ENCODE data around the gene RUNX3.

DNA sequence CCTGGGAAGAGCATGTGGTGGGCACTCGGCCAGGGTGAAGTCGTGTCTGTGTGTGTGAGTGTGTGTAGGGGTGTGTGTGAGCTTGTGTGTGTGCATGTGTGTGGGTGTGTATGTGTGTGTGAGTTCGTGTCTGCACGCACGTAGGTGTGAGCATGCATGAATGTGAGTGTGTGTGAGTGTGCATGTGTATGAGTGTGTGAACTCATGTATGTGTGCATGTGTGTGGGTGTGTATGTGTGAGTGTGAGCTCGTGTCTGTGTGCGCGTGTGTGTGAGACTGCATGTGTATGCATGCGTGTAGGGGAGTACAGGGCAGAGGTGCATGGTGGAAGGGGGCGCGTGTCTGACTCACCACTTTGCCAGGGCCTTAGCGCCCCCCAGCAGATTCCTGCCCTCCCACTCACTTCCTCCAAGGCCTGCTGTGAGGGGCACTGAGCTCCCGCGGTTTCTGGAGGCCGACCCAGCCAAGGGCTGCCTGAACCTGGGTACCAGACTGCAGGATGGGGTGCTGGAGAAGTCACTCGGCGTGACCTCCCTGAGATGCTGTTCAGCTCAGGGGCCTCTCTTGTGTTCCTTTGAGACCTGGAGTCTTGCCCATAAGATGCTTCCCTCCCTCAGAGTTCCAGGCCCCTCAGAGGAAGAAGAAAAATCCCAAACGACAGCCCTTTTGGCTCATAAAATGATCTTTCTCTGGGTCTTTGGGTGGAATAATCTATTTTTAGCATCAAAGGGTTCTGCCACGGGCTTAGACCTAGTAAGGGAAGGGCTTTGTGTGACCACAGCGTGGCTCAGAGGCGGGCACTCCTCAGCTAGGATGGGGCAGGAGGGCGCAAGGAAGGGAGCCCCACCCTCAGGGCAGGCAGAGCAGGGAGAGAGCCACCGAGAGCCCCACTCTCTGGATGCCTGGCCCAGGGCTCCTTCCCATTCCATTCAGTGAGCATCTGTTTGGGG is 41.1 kb upstream of the RUNX3 start:
- no peak for TF ChIP-seq EZH2 (IDR thresholded peaks at IDR 0.05; ENCODE audit: borderline replicate concordance, low read length)
- TF ChIP-seq, protein P1, sequence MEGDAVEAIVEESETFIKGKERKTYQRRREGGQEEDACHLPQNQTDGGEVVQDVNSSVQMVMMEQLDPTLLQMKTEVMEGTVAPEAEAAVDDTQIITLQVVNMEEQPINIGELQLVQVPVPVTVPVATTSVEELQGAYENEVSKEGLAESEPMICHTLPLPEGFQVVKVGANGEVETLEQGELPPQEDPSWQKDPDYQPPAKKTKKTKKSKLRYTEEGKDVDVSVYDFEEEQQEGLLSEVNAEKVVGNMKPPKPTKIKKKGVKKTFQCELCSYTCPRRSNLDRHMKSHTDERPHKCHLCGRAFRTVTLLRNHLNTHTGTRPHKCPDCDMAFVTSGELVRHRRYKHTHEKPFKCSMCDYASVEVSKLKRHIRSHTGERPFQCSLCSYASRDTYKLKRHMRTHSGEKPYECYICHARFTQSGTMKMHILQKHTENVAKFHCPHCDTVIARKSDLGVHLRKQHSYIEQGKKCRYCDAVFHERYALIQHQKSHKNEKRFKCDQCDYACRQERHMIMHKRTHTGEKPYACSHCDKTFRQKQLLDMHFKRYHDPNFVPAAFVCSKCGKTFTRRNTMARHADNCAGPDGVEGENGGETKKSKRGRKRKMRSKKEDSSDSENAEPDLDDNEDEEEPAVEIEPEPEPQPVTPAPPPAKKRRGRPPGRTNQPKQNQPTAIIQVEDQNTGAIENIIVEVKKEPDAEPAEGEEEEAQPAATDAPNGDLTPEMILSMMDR (conservative IDR thresholded peaks at IDR 0.05 in 1 of 2, IDR thresholded peaks at IDR 0.05 in 1 of 2; ENCODE audit: extremely low read depth in 1 of 2, insufficient read depth in 1 of 2, low read depth in 1 of 2, low read length in 2 of 2) = no peak

Data from mammary epithelial cell (primary cell).